ENCODE measurements around the gene SMARCA2.

SMARCA2 gene

DNA sequence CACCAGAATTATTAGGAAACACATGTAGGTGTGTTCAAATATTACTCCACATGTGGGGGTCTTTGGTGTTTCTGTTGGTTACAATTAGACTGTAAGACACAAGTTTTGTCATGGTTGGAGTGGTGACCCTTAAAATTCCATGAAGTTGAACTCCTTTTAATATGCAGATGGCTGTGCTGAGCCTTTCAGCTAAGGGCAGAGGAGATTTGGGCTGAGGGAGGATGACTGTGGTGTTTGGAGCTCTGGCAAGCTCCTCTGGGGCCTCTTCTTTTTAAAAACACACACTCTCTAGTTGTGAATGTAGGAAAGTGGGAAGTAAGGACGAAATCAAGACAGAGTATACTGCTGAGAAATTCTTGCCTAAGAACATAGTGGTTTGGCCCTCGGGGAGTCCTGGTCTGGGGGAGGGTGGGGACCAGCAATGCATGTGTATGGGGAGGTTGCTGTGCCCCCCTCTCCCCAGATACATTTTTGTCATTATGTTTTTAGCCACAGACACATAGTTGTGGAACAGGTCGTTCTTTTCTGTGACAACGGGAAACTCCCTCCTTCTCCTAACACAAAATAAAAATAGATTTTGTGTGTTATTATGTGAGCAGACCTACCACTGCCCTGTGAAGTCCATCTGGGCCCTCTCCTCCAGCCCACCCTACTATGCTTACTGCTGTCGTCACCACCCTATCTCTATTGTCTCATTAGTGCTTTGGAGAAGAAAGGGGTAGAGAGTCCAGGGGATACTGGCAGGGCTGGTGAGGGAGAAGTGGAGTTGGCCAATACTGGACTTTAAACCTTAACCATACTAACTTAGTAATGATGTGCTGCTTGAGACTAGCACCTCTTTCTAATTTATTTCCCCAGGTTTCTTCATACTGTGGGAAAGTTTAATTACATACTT lies 10.0 kb downstream of the SMARCA2 start:
- TF ChIP-seq, protein P1, sequence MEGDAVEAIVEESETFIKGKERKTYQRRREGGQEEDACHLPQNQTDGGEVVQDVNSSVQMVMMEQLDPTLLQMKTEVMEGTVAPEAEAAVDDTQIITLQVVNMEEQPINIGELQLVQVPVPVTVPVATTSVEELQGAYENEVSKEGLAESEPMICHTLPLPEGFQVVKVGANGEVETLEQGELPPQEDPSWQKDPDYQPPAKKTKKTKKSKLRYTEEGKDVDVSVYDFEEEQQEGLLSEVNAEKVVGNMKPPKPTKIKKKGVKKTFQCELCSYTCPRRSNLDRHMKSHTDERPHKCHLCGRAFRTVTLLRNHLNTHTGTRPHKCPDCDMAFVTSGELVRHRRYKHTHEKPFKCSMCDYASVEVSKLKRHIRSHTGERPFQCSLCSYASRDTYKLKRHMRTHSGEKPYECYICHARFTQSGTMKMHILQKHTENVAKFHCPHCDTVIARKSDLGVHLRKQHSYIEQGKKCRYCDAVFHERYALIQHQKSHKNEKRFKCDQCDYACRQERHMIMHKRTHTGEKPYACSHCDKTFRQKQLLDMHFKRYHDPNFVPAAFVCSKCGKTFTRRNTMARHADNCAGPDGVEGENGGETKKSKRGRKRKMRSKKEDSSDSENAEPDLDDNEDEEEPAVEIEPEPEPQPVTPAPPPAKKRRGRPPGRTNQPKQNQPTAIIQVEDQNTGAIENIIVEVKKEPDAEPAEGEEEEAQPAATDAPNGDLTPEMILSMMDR (IDR thresholded peaks at IDR 0.05; ENCODE audit: low read depth, low read length) = no peak
- no peak for TF ChIP-seq EZH2phosphoT487 (IDR thresholded peaks at IDR 0.05; ENCODE audit: low read depth)
- H3K9ac ChIP-seq (ENCODE audit: low read length) = no peak overlapping the region
- peaks cover 37% of the 10 kb centered on the region for H3K4me1 ChIP-seq (ENCODE audit: low read length)
- no peak overlapping the region for H3K4me3 ChIP-seq (ENCODE audit: low read length)
- H2AFZ ChIP-seq (ENCODE audit: low read depth, low read length) = no peak overlapping the region
- peaks cover 100% of the 10 kb centered on the region for H4K20me1 ChIP-seq (ENCODE audit: insufficient read depth, low read length)
- no peak overlapping the region for H3K27ac ChIP-seq (ENCODE audit: low read length)
- no peak overlapping the region for H3K4me2 ChIP-seq (ENCODE audit: low read length)
- no peaks in the 10 kb centered on the region for H3K27me3 ChIP-seq (ENCODE audit: low read depth, low read length)
- peaks cover 100% of the 10 kb centered on the region for H3K79me2 ChIP-seq (ENCODE audit: low read length)
- H3K36me3 ChIP-seq (replicated peaks; ENCODE audit: low read depth, low read length) = peaks cover 58% of the 10 kb centered on the region
- no peaks in the 10 kb centered on the region for H3K9me3 ChIP-seq (ENCODE audit: insufficient read depth, low read length)

DNA sequence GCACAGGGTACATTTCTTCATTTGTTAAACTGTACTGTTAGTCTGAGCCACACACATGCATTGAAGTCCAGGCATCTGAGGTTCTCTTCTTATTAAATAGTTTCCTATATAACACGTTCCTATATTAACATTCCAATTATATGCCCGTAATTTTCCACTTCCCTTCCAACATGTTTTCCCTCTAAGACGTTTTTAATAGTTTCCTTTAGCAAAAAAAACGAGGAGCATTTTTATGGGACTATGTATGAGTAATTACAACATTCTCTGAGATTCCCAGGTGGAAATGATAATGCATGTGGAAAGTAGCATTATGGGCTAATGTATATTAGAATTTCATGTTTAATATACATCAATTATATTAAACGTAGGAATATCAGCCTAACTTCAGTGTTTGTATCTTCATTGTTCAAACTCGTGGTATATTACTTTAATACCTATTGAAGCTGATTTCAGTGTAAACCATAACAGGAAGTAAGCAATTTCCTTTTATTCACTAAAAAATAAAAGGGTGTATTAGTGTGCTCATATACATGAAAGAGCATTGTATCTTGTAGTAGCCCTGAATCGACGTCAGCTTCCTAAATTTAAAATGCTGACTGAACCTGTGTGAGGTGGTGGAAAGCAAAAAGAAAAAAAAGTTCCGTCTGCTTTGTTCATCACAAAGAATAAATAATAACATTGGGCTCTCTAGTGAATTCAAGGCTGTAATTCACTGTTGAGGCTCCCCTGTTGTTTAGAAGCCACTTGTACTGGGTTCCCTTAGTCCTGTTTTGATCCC lies 11.3 kb downstream of the SMARCA2 start:
- Histone ChIP-seq H3K4me1 (ENCODE audit: low read length) (peaks cover 28% of the 10 kb centered on the region), H3K4me2 (ENCODE audit: low read length) (no peak overlapping the region), H3K27me3 (ENCODE audit: low read depth, low read length) (no peaks in the 10 kb centered on the region), H2AFZ (ENCODE audit: low read depth, low read length) (no peak overlapping the region), H3K9me3 (ENCODE audit: insufficient read depth, low read length) (no peaks in the 10 kb centered on the region), H3K27ac (ENCODE audit: low read length) (no peak overlapping the region), H4K20me1 (ENCODE audit: insufficient read depth, low read length) (peaks cover 100% of the 10 kb centered on the region), H3K4me3 (ENCODE audit: low read length) (no peak overlapping the region), H3K36me3 (replicated peaks; ENCODE audit: low read depth, low read length) (peaks cover 67% of the 10 kb centered on the region), H3K79me2 (ENCODE audit: low read length) (peaks cover 100% of the 10 kb centered on the region), H3K9ac (ENCODE audit: low read length) (no peak overlapping the region)
- no peak for TF ChIP-seq EZH2phosphoT487 (IDR thresholded peaks at IDR 0.05; ENCODE audit: low read depth)
- TF ChIP-seq, protein P1 (IDR thresholded peaks at IDR 0.05; ENCODE audit: low read depth, low read length) = no peak

DNA sequence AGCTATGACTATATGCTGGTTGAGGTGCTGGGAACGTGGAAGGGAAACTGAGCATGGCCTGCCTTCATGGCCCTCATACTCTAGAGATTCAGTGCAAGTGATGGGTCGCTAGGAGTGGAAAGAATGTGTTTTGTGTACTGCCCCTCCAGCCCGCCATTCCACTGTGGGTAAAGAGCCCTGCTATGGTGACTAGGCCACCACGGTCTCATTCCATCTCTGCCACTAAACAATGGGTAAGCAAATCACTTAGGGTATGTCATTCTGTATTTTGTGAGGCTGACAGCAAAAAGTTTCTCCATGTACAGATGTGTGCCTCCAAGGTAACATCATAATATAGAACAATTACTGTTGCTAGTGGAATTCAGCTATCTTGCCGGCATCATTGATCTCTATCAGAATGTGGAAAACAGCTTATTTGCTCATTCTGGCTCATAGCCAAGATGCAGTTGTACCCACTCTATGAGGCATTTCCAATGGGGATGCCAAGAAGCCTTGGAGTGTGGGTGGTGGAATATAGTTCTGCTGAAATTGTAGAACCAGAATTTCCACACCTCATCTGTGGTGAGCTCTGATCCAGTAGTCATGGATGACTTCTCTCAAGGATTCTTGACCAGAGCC lies 12.5 kb downstream of the SMARCA2 start:
- Histone ChIP-seq H3K4me3 (ENCODE audit: low read length) (no peak overlapping the region), H3K9me3 (ENCODE audit: insufficient read depth, low read length) (no peaks in the 10 kb centered on the region), H3K36me3 (replicated peaks; ENCODE audit: low read depth, low read length) (peaks cover 71% of the 10 kb centered on the region), H3K27me3 (ENCODE audit: low read depth, low read length) (no peaks in the 10 kb centered on the region), H3K79me2 (ENCODE audit: low read length) (peaks cover 100% of the 10 kb centered on the region), H2AFZ (ENCODE audit: low read depth, low read length) (no peak overlapping the region), H3K27ac (ENCODE audit: low read length) (no peak overlapping the region), H3K4me2 (ENCODE audit: low read length) (no peak overlapping the region), H3K4me1 (ENCODE audit: low read length) (peaks cover 17% of the 10 kb centered on the region), H3K9ac (ENCODE audit: low read length) (no peak overlapping the region), H4K20me1 (ENCODE audit: insufficient read depth, low read length) (peaks cover 100% of the 10 kb centered on the region)
- TF ChIP-seq, protein P1 (IDR thresholded peaks at IDR 0.05; ENCODE audit: low read depth, low read length) = no peak
- TF ChIP-seq EZH2phosphoT487 (IDR thresholded peaks at IDR 0.05; ENCODE audit: low read depth) = no peak

DNA sequence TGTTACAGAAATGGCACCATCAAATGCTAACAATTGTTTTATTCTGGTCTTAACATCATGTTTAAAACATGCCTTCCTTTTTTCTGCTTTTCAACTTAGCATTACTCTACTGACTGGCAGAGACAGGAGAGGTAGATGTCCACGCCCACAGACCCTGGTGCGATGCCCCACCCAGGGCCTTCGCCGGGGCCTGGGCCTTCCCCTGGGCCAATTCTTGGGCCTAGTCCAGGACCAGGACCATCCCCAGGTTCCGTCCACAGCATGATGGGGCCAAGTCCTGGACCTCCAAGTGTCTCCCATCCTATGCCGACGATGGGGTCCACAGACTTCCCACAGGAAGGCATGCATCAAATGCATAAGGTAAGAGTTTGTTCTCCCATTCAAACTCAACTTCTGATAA lies 13.7 kb downstream of the SMARCA2 start:
- Histone ChIP-seq H3K4me1 (ENCODE audit: low read length) (0 out of 2 replicates have a peak, but pooled peaks cover 5% of the 10 kb centered on the region), H3K4me3 (ENCODE audit: low read length) (no peak overlapping the region), H3K9me3 (ENCODE audit: insufficient read depth, low read length) (no peaks in the 10 kb centered on the region), H4K20me1 (ENCODE audit: insufficient read depth, low read length) (peaks cover 99% of the 10 kb centered on the region), H2AFZ (ENCODE audit: low read depth, low read length) (no peak overlapping the region), H3K9ac (ENCODE audit: low read length) (no peak overlapping the region), H3K79me2 (ENCODE audit: low read length) (peaks cover 100% of the 10 kb centered on the region), H3K36me3 (replicated peaks; ENCODE audit: low read depth, low read length) (peaks cover 73% of the 10 kb centered on the region), H3K27me3 (ENCODE audit: low read depth, low read length) (no peaks in the 10 kb centered on the region), H3K4me2 (ENCODE audit: low read length) (no peak overlapping the region), H3K27ac (ENCODE audit: low read length) (no peak overlapping the region)
- TF ChIP-seq, protein P1 (IDR thresholded peaks at IDR 0.05; ENCODE audit: low read depth, low read length) = no peak
- TF ChIP-seq EZH2phosphoT487 (IDR thresholded peaks at IDR 0.05; ENCODE audit: low read depth) = no peak

Measured in OCI-LY3 (cell line).